Esophagus (tissue), 2 donors: ENCODE results near the gene PTPRD. TPM values are rescaled to one million over a fixed set of nuclear protein-coding genes. Genes with fewer than 3 reads are reported as not detected.

Source experiments
- H3K27ac ChIP-seq, 2 donors: one replicate each; pipeline ENCODE4 v1.5.1; 2013; ENCODE audit warnings: low read depth in 2 of 2, mild to moderate bottlenecking in 2 of 2, inconsistent platforms in 1 of 2, low read length in 1 of 2, moderate library complexity in 1 of 2
- H3K27me3 ChIP-seq, 2 donors: one replicate each; pipeline ENCODE4 v1.6.1; 2013; ENCODE audit warnings: low read length in 2 of 2, control low read depth in 1 of 2, mild to moderate bottlenecking in 1 of 2; ENCODE audit not compliant: insufficient read depth in 2 of 2, control insufficient read depth in 1 of 2
- H3K36me3 ChIP-seq, 2 donors: one replicate each; pipeline ENCODE4 v1.6.1; 2013; ENCODE audit warnings: low read length in 1 of 2; ENCODE audit not compliant: control insufficient read depth in 2 of 2, insufficient read depth in 2 of 2
- H3K4me1 ChIP-seq, 2 donors: one replicate each; pipeline ENCODE4 v1.6.1; 2013; ENCODE audit warnings: low read length in 1 of 2; ENCODE audit not compliant: control insufficient read depth in 2 of 2, insufficient read depth in 2 of 2
- H3K4me3 ChIP-seq, 2 donors: one replicate each; pipeline ENCODE4 v1.5.1; 2013; ENCODE audit warnings: low read length in 2 of 2, mild to moderate bottlenecking in 2 of 2, low read depth in 1 of 2, moderate library complexity in 1 of 2
- H3K9me3 ChIP-seq, 2 donors: one replicate each; pipeline ENCODE4 v1.6.1; 2013; ENCODE audit warnings: mild to moderate bottlenecking in 2 of 2, low read depth in 1 of 2, low read length in 1 of 2, moderate library complexity in 1 of 2; ENCODE audit not compliant: control insufficient read depth in 2 of 2, insufficient read depth in 1 of 2
- WGBS, 2 donors: extraction: QIAGEN DNeasy Blood & Tissue Kit; methylation state at CpG; one replicate each; pipeline ENCODE4 v1.1.7; 2013; 5-methylcytosine and 5-hydroxymethylcytosine counted together
- polyA plus RNA-seq, 2 donors: library from polyadenylated mRNA; stranded (reverse); fragments of 200-250 nt; gene quantifications; one replicate each; pipeline ENCODE4 v1.2.3, GENCODE V29; 2013
- donor health status: healthy with polysubstance abuse.
- donor health status: Bipolar disorder and iron deficiency.

The PTPRD gene
- polyA plus RNA-seq, 2 donors = 0.53 to 0.60 TPM

DNA sequence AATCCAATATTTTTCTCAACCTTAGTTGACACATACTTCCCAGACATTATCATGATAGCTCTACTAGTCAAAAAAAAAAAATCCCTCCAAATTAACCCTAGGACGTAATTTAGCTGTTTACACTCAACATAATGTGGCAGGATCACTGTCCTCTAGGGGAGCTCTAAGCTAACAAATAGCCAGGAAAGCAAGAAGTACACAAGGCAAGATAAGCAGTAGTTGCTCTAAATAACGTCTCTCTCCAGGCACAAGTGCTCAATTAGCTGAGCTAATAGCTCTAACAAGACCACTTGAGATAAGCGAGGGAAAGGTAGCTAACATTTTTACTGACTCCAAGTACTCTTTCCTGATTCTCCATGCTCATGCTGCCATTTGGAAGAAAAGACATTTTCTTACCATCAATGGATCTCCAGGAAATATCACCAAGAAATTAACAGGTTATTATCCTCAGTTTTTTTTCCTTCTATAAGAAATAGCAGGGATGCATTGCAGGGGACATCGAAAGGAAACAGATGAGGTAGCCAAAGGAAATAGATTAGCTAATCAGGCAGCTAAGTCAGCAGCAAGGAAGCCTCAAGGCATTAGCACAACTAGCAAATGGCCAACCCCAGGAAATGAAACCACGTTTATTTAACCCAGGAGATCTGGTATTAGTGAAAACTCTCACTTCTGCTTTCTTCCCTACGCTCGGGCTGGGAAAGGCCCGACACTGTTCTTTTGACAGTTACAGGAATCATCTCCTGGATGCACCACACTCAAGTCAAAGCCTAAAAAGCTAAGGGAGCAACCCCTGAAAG is 614.1 kb downstream of the PTPRD start:
- Histone ChIP-seq H3K27me3 (no peaks in the 10 kb centered on the region), H3K4me1 (no peaks in the 10 kb centered on the region), H3K9me3 (no peaks in the 10 kb centered on the region), H3K27ac (no peak overlapping the region), H3K4me3 (no peak overlapping the region), H3K36me3 (no peaks in the 10 kb centered on the region)
- 43 to 46% methylated on average over 8 of the region's 8 CpGs for WGBS, 2 donors

DNA sequence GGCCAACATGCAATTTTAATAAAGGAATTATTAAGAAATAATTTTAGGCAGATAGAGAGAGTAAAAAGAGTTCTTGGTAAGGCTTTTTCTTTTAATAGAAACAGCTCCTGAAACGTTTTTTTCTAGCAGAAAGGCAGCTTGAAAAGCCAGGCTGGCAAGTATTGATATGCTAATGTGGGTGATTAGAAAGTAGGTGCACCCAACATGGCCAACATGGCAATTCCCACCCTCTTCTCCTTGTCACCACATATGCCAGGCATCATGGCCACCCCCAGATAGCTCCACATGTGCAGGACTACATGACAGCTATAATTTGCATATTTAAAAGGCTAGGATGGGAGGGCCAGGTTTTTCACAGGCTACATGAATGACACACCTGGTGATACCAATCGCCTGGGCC is 615.2 kb downstream of the PTPRD start:
- no peaks in the 10 kb centered on the region for H3K36me3 ChIP-seq
- WGBS, 2 donors = 50 to 52% methylated on average over 2 of the region's 2 CpGs
- no peak overlapping the region for H3K27ac ChIP-seq
- H3K9me3 ChIP-seq = no peaks in the 10 kb centered on the region
- H3K27me3 ChIP-seq = no peaks in the 10 kb centered on the region
- H3K4me3 ChIP-seq = no peak overlapping the region
- H3K4me1 ChIP-seq = no peaks in the 10 kb centered on the region

DNA sequence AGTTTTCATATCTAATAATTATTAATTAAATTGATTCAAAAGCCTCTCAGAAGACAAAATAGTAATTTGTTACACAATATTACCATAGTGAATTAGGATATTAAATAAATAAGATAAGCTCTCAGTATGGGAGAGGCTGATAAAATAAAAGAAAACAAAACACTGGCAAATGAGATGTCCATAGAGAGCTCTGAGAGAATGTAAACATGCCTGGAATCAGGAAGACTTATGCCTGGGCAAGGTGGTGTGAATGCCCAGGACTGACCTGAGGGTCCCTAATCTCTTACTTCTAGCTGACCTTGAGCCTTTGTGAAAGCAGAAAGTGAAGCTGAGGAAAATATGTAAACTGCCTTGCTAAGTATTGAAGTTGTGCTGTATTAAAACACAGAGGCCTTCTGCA is 616.5 kb downstream of the PTPRD start:
- H3K4me1 ChIP-seq = no peaks in the 10 kb centered on the region
- no peak overlapping the region for H3K4me3 ChIP-seq
- H3K27me3 ChIP-seq = no peaks in the 10 kb centered on the region
- H3K27ac ChIP-seq = no peak overlapping the region
- no peaks in the 10 kb centered on the region for H3K9me3 ChIP-seq
- H3K36me3 ChIP-seq = no peaks in the 10 kb centered on the region

DNA sequence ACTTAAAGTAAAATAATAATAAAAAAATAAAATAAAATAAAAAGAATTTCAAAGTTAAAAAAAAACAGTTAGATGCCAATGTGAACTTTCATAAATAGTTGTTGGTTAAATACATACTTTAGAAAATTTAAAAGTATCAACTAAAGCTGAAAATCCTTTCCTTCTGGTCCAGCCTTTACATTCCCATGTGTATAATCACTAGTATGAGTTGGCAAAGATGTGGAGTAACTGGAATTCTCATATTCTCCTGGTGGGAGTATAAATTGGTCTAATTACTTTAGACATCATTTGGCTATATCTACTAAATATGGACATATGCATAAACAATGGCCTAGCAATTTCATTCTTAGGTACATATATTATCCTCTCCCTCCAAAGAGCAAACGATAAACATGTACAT is 619.9 kb downstream of the PTPRD start:
- Histone ChIP-seq H3K4me3 (no peak overlapping the region), H3K36me3 (no peaks in the 10 kb centered on the region), H3K9me3 (peaks cover 4 to 5% of the 10 kb centered on the region in 2 donors), H3K27me3 (no peaks in the 10 kb centered on the region), H3K27ac (no peak overlapping the region), H3K4me1 (no peaks in the 10 kb centered on the region)
- 87 to 91% methylated on average over 1 of the region's 1 CpG for WGBS, 2 donors

- 81 to 88% methylated on average over 6 of the region's 6 CpGs for WGBS, 2 donors
- Histone ChIP-seq H3K27ac (no peak overlapping the region), H3K4me1 (no peaks in the 10 kb centered on the region), H3K27me3 (no peaks in the 10 kb centered on the region), H3K9me3 (no peaks in the 10 kb centered on the region), H3K36me3 (no peaks in the 10 kb centered on the region), H3K4me3 (no peak overlapping the region)
These were observed 639.7 kb downstream of the PTPRD start for GRCh38 chr9:9973062-9973461.

DNA sequence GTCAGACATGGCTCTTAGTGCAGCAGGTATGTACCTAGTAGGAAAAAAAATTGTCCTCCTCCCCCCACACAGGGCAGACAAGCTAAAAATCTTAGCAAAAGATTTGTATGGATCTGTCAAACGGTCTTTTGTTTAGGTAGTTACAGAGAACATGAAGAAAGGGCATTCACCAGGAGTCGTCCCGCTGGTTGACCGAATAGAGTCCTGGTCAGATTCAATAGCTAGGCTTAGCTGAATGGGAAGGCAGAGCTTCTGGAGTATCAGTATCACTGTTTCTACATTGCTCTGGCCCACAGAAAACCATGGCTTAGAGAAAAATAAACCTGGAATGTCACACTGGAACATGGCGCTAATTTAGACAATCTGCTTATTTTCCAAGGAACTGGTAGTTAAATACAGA is 642.3 kb downstream of the PTPRD start:
- no peak overlapping the region for H3K27ac ChIP-seq
- no peaks in the 10 kb centered on the region for H3K4me1 ChIP-seq
- 83% methylated on average over 5 of the region's 5 CpGs for WGBS, 2 donors
- no peaks in the 10 kb centered on the region for H3K27me3 ChIP-seq
- H3K9me3 ChIP-seq = no peaks in the 10 kb centered on the region
- no peaks in the 10 kb centered on the region for H3K36me3 ChIP-seq
- H3K4me3 ChIP-seq = no peak overlapping the region

- no peak overlapping the region for H3K27ac ChIP-seq
- no peaks in the 10 kb centered on the region for H3K9me3 ChIP-seq
- no peaks in the 10 kb centered on the region for H3K4me1 ChIP-seq
- no peaks in the 10 kb centered on the region for H3K36me3 ChIP-seq
- H3K27me3 ChIP-seq = no peaks in the 10 kb centered on the region
- 57 to 67% methylated on average over 3 of the region's 3 CpGs for WGBS, 2 donors
- no peak overlapping the region for H3K4me3 ChIP-seq
These were observed 649.0 kb downstream of the PTPRD start for GRCh38 chr9:9963841-9964240.

GRCh38 chr9:9961934-9962333 is 650.9 kb downstream of the PTPRD start:
- H3K36me3 ChIP-seq = no peaks in the 10 kb centered on the region
- WGBS, 2 donors = 49 to 77% methylated on average over 1 of the region's 1 CpG
- H3K27ac ChIP-seq = no peak overlapping the region
- H3K4me3 ChIP-seq = no peak overlapping the region
- H3K27me3 ChIP-seq = no peaks in the 10 kb centered on the region
- no peaks in the 10 kb centered on the region for H3K4me1 ChIP-seq
- H3K9me3 ChIP-seq = no peaks in the 10 kb centered on the region

DNA sequence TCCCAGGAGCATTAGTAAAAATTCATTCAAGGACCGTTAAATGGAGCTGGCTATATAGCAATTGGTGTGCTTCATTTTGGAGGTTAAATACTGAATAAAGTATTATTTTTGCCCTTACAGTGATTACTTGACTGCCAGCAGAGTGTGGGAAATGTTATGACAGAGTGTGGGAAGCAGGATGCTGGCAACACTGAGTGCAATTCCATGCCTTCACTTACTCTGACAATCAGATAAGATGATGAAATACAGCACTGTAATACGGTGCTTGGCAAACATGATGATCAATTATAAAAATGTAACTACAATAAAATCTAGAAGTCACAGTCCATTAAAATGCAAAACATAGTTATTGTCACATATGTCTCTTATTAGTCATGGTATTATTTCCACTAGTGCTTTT is 651.3 kb downstream of the PTPRD start:
- WGBS, 2 donors = 26 to 29% methylated on average over 2 of the region's 2 CpGs
- no peak overlapping the region for H3K27ac ChIP-seq
- H3K4me1 ChIP-seq = no peaks in the 10 kb centered on the region
- H3K4me3 ChIP-seq = no peak overlapping the region
- H3K36me3 ChIP-seq = no peaks in the 10 kb centered on the region
- no peaks in the 10 kb centered on the region for H3K27me3 ChIP-seq
- H3K9me3 ChIP-seq = no peaks in the 10 kb centered on the region

- Histone ChIP-seq H3K4me3 (no peak overlapping the region), H3K36me3 (no peaks in the 10 kb centered on the region), H3K27ac (no peak overlapping the region), H3K9me3 (no peaks in the 10 kb centered on the region), H3K4me1 (no peaks in the 10 kb centered on the region), H3K27me3 (no peaks in the 10 kb centered on the region)
- WGBS, 2 donors = 68% methylated on average over 3 of the region's 3 CpGs
These were observed 661.1 kb downstream of the PTPRD start for GRCh38 chr9:9951556-9952160.
